Glomerular visceral epithelial cell (primary cell): ENCODE measurements around the gene ACTR3.
"Not testable (repeated sequence)": the region's sequence is repeated elsewhere in the genome, so short reads cannot be mapped to it uniquely, and the experiment has no call there.

Experiments
- DNase-seq: peaks from one replicate; pipeline ENCODE4 v3.0.0-alpha.2; 2016; ENCODE audit errors: extremely low spot score

The ACTR3 gene

GRCh38 chr2:113905886-113906285 lies 16.0 kb downstream of the ACTR3 start:
- DNase-seq, result no peak

GRCh38 chr2:113906647-113907046 lies 16.8 kb downstream of the ACTR3 start:
- DNase-seq, result no peak

- DNase-seq, result no peak
These were observed 17.4 kb downstream of the ACTR3 start for GRCh38 chr2:113907297-113907696.

GRCh38 chr2:113910110-113910717 lies 20.3 kb downstream of the ACTR3 start:
- DNase-seq, result peak; percentile 31

GRCh38 chr2:113910967-113911678 lies 21.2 kb downstream of the ACTR3 start:
- peak; percentile 31 for DNase-seq

GRCh38 chr2:113915082-113915819 lies 25.4 kb downstream of the ACTR3 start:
- no peak for DNase-seq

GRCh38 chr2:113918229-113918628 lies 28.3 kb downstream of the ACTR3 start:
- DNase-seq, result no peak

- DNase-seq, result no peak
These were observed 31.1 kb downstream of the ACTR3 start for GRCh38 chr2:113920996-113921395.

- no peak for DNase-seq
These were observed 32.4 kb downstream of the ACTR3 start for GRCh38 chr2:113922335-113922734.

- no peak for DNase-seq
These were observed 32.9 kb downstream of the ACTR3 start for GRCh38 chr2:113922784-113923183.

GRCh38 chr2:113925884-113926283 lies 36.0 kb downstream of the ACTR3 start:
- DNase-seq, result no peak

- DNase-seq, result no peak
These were observed 36.4 kb downstream of the ACTR3 start for GRCh38 chr2:113926314-113926713.

- peak; percentile 9 for DNase-seq
These were observed 40.6 kb downstream of the ACTR3 start for GRCh38 chr2:113930448-113930847.

GRCh38 chr2:113937501-113937900 lies 47.6 kb downstream of the ACTR3 start:
- DNase-seq, result no peak

GRCh38 chr2:113940891-113941290 lies 51.0 kb downstream of the ACTR3 start:
- no peak for DNase-seq

- DNase-seq, result not testable (repeated sequence)
These were observed 55.9 kb downstream of the ACTR3 start for GRCh38 chr2:113945784-113946183.

GRCh38 chr2:113950906-113951305 lies 61.0 kb downstream of the ACTR3 start:
- DNase-seq, result not testable (repeated sequence)

GRCh38 chr2:113961000-113961399 lies 71.1 kb downstream of the ACTR3 start:
- DNase-seq, result no peak

GRCh38 chr2:113962692-113963480 lies 73.0 kb downstream of the ACTR3 start:
- DNase-seq, result no peak

GRCh38 chr2:113963965-113964364 lies 74.1 kb downstream of the ACTR3 start:
- DNase-seq, result no peak

GRCh38 chr2:113964436-113964835 lies 74.5 kb downstream of the ACTR3 start:
- DNase-seq, result no peak

GRCh38 chr2:113965228-113965627 lies 75.3 kb downstream of the ACTR3 start:
- DNase-seq, result no peak
